Measurements from ENCODE around the gene ZNF32.

- no peak for TF ChIP-seq POLR2AphosphoS5 (IDR thresholded peaks at IDR 0.05; ENCODE audit: low read depth, low read length)
- TF ChIP-seq TAF1 (IDR thresholded peaks at IDR 0.05; ENCODE audit: borderline replicate concordance, low read depth, low read length), result no peak
- TF ChIP-seq POLR2A (IDR thresholded peaks at IDR 0.05; ENCODE audit: low read depth, low read length), result no peak
These were observed 41.5 kb downstream of the ZNF32 start for GRCh38 chr10:43607199-43607573.

All from GM12892 (cell line).